Amygdala (tissue), 56 donors: ENCODE data around the gene ZKSCAN2.

Experiments used
- DNase-seq, 56 donors: peaks; one replicate each; lab custom pipeline; 2025; lab: John Stamatoyannopoulos, UW

The ZKSCAN2 gene

DNA sequence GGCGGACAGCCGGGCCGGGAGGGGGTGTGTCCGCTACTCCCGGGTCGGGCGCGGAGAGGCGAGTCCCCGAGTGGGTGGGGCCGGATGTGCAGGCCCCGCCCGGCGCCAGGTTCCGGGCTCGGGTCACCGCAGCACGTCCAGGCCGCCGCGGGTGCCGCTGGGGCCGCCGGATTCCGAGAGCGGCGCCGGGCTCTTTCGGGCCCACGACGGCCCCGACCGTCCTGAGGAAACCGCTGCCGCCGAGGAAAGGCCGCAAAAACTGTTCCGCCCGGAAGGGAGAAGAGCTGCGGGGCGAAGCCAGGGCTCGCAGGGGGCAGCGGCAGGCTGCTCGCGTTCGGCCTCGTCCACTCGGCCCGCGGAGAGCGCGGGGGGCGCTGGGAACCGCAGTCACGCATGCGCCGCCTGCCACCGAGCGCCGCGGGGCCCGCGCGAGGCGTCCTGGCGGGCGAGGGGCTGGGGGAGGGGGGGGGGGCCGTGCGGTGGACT, at the start of gene ZKSCAN2:
ZKSCAN2 (minus strand) TSS at position 376 of the 486 bp plus-strand sequence. CDS start 718 bp downstream, outside the sequence.
- DNase-seq = peak; percentile 34 to 93 (median 76)

- no peak for DNase-seq
Observed at GRCh38 chr16:25299792-25300590, 42.3 kb upstream of the ZKSCAN2 start.

GRCh38 chr16:25298165-25298872, 40.7 kb upstream of the ZKSCAN2 start:
- no peak for DNase-seq

- DNase-seq = no peak
Observed at GRCh38 chr16:25297151-25297787, 39.6 kb upstream of the ZKSCAN2 start.

GRCh38 chr16:25291580-25291979, 33.9 kb upstream of the ZKSCAN2 start:
- DNase-seq = no peak

- no peak for DNase-seq
Observed at GRCh38 chr16:25289466-25289865, 31.8 kb upstream of the ZKSCAN2 start.

DNA sequence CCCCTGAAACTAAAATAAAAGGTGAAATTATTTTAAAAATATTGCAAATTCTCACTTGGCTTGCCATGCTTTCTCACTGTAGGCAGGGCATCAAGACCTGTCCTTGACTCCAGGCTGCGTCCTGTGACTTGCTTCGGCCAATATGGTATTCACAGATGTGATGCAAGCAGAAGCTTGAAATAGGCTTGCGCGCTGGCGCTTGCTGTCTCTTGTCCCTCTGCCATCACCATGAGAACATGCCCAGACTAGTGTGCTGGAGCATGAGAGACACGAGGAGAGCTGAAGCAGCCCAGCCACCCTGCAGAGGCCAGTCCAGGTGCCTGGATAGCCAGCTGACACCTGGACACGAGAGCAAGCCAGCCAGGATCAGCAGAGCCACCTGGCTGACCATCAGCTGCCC, 21.8 kb upstream of the ZKSCAN2 start:
- DNase-seq = no peak

DNA sequence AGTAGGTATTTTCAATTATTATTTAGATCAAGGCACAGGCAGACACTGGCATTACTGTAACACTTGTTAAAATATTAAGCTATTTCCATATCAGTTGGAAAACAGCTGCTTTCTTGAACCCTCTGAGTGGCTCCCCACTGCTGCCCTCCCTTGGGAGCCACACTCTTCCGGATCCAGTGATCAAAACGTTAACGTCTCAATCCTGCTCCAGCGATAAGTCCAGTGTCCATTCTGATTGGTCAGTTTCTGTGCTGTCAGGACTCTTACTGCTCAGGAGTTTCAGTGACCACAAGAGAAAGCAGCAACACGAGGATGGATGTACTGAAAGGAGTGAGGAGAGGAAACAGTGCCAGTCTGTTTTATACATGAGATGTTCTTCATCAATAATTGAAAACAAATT, 13.8 kb upstream of the ZKSCAN2 start:
- no peak for DNase-seq

DNA sequence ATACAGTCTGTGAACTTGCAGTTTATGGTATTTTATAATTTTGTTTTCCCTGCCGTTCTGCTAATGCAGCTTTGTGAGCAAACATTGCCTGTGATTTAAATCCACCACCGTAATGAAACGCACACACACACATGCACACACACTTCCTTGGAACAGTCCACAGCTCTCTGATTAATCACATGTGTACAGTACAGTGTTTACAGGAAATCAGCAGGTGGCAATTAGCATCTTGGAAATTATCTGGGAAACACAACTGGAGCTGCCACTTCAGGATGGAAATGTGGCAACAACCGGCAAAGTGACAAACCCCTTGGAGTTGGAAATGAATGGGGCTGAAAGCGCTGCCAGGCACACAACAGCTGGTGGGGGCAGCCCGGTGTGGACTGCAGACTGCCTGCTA, 12.9 kb upstream of the ZKSCAN2 start:
- DNase-seq = peak in 1 of 56 donors; percentile 1

DNA sequence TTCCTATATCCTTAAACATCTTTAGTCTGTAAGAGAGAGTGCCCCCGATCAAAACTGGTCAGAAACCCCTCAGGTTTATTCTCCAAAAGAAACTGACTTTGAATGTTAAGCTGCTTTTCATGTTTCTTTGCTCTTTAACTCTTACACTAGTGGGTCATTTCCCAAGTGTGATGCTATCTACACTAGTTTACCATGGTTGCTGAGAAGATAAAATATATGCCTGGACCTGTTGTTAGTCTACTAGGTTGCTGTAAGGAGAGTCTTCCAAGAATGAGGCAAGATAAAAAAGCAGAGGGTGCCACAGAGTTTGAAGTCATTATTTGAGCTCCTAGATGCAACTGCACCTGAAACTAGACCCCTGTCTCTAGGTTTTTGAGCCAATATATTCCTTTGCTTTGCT, 12.2 kb upstream of the ZKSCAN2 start:
- DNase-seq = no peak

- DNase-seq = no peak
Observed at GRCh38 chr16:25265968-25266367, 8.3 kb upstream of the ZKSCAN2 start.

DNA sequence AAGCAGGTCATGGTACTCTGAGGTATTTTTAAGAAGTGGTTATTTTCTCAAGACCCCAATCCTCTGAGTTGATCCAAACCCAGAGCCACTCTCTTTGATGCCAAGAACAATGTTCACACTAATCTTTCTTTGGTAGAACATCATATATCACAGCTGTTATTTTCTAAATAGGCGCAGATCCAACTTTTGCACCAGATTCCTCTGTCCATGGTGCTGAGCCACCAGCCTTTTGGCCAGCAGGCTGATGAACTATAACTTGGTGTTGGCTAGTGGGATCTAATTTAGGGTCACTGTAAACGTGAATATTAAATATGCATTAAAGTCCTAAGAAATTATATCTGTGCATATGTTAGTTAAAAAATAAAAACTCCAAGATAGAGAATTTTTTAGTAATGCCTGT, 7.0 kb upstream of the ZKSCAN2 start:
- no peak for DNase-seq

DNA sequence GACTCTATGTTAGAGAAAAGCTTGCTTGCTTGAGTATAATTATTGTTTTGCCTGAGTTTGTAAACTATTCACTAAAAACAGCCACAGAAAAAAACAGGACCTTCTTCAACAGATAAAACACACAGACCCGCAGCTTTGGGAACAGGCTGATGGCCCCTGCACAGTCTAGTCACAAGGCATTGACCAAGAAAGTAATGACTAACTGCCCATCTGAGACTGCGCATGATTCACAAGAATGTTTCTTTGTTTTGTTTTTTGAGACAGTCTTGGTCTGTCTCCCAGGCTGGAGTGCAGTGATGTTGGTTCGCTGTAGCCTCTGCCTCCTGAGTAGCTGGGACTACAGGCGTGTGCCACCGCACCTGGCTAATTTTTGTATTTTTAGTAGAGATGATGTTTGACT, 2.8 kb upstream of the ZKSCAN2 start:
- no peak for DNase-seq

DNA sequence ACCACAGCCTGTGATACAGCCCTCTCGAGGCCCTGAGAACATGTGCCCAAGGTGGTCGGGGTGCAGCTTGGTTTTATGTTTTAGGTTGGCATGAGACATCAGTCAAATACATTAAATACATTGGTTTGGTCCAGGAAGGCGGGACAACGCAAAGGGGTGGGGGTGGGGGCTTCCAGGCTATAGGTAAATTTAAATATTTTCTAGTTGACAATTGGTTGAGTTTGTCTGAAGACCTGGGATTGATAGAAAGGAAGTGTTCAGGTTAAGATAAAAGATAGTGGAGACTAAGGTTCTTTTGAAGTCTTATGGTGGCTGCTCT, 1.2 kb upstream of the ZKSCAN2 start:
- DNase-seq = no peak

GRCh38 chr16:25257956-25258860, 563 bp upstream of the ZKSCAN2 start:
- DNase-seq = peak in 45 of 56 donors; percentile 28 to 91 (median 72)

DNA sequence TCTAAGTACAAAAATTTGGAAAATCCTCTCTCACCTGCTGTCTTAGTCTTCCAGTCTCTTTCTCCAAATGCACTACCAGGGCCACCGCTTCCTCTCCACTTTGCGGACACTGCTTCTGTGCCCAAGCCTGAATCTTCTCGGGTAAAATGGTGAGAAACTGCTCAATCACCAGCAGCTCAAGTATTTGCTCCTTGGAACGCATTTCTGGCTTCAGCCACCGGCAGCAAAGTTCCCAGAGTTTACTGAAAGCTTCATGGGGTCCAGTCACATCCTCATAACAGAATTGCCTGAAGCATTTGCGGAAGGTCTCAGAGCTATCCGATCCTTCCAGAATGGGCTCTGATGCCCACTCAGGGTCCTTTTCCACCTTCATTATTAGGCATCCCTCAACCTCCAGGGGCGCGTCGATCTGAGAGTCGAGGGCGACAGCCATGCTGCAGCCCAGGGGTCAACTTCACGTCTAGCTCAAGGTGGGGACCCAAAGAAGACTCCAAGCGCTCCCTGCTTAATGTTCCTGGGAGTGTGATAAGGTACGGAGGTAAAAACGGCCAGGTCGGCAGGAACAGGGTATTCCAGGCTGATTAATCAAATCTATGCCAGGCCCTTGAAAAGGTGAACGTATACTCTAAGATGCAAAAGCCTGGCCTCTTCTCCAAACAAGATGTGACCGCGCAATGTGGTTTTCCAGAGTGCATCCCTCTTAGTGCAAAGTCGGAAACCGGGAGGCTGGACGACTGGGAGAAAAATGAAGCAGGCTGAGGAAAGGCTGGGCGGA, 763 bp downstream of the ZKSCAN2 start:
- peak in 7 of 56 donors; percentile 8 to 42 (median 32) for DNase-seq

GRCh38 chr16:25253322-25253721, 4.3 kb downstream of the ZKSCAN2 start:
- no peak for DNase-seq

- DNase-seq = no peak
Observed at GRCh38 chr16:25250467-25250866, 7.2 kb downstream of the ZKSCAN2 start.

GRCh38 chr16:25235991-25236390, 21.7 kb downstream of the ZKSCAN2 start:
- no peak for DNase-seq

GRCh38 chr16:25228372-25228771, 29.3 kb downstream of the ZKSCAN2 start:
- no peak for DNase-seq
